Ammon's horn (tissue), 1 donor: ENCODE measurements around the gene LYRM4.
A peak's percentile ranks its signal among the peaks of the same experiment; 100 is the strongest.

Source experiments
- DNase-seq: peaks from one replicate; pipeline ENCODE4 v3.0.0-alpha.2; 2016; ENCODE audit warnings: low spot score

The LYRM4 gene

GRCh38 chr6:5099537-5099936, 161.2 kb downstream of the LYRM4 start:
- no peak for DNase-seq

GRCh38 chr6:5098501-5099270, 162.1 kb downstream of the LYRM4 start:
- DNase-seq: no peak

- no peak for DNase-seq
Measured at GRCh38 chr6:5096482-5096881, 164.3 kb downstream of the LYRM4 start.

- no peak for DNase-seq
Measured at GRCh38 chr6:5095236-5095635, 165.5 kb downstream of the LYRM4 start.

- no peak for DNase-seq
Measured at GRCh38 chr6:5094327-5094726, 166.4 kb downstream of the LYRM4 start.

- DNase-seq: no peak
Measured at GRCh38 chr6:5093231-5094015, 167.3 kb downstream of the LYRM4 start.

- no peak for DNase-seq
Measured at GRCh38 chr6:5091210-5092069, 169.3 kb downstream of the LYRM4 start.

GRCh38 chr6:5090603-5091002, 170.1 kb downstream of the LYRM4 start:
- no peak for DNase-seq

- no peak for DNase-seq
Measured at GRCh38 chr6:5089481-5090438, 171.0 kb downstream of the LYRM4 start.

GRCh38 chr6:5088780-5089179, 172.0 kb downstream of the LYRM4 start:
- DNase-seq: no peak

GRCh38 chr6:5087389-5087788, 173.4 kb downstream of the LYRM4 start:
- peak; percentile 82 for DNase-seq

GRCh38 chr6:5086294-5086890, 174.4 kb downstream of the LYRM4 start:
- no peak for DNase-seq

- peak; percentile 37 for DNase-seq
Measured at GRCh38 chr6:5085648-5086293, 175.0 kb downstream of the LYRM4 start.

GRCh38 chr6:5084781-5085647, 175.7 kb downstream of the LYRM4 start, which contains the start of gene PPP1R3G:
TSS of gene PPP1R3G (plus strand) at chr6:5085341. CDS start at chr6:5085486, 145 bp downstream.
- DNase-seq: no peak

GRCh38 chr6:5084360-5084780, 176.4 kb downstream of the LYRM4 start:
- DNase-seq: no peak

GRCh38 chr6:5083813-5084359, 176.9 kb downstream of the LYRM4 start:
- no peak for DNase-seq

GRCh38 chr6:5083307-5083583, 177.5 kb downstream of the LYRM4 start:
- DNase-seq: no peak

- no peak for DNase-seq
Measured at GRCh38 chr6:5082487-5083306, 178.1 kb downstream of the LYRM4 start.
